Suprapubic skin (tissue), 4 donors: ENCODE results near the gene BCAN. TPM values are rescaled to one million over a fixed set of nuclear protein-coding genes. Genes with fewer than 3 reads are reported as not detected.
A peak's percentile ranks its signal among the peaks of the same experiment; 100 is the strongest.
"Not testable (repeated sequence)": the region's sequence is repeated elsewhere in the genome, so short reads cannot be mapped to it uniquely, and the experiment has no call there.

Experiments used
- DNase-seq, 2 donors: peaks; one replicate each; pipeline ENCODE4 v3.0.0-alpha.2; 2019; ENCODE audit warnings: low spot score in 2 of 2
- H3K27ac ChIP-seq: fragments of 200-600 bp; sonication (generic); one replicate; pipeline ENCODE4 v1.5.1; 2019
- H3K27me3 ChIP-seq: fragments of 200-600 bp; sonication (generic); one replicate; pipeline ENCODE4 v1.5.1; 2019
- H3K36me3 ChIP-seq: fragments of 200-600 bp; sonication (generic); one replicate; pipeline ENCODE4 v1.5.1; 2019
- H3K4me1 ChIP-seq: fragments of 200-600 bp; sonication (generic); one replicate; pipeline ENCODE4 v1.5.1; 2019
- H3K4me3 ChIP-seq: fragments of 200-600 bp; sonication (generic); one replicate; pipeline ENCODE4 v1.5.1; 2019; ENCODE audit warnings: mild to moderate bottlenecking
- H3K9me3 ChIP-seq: fragments of 200-600 bp; sonication (generic); one replicate; pipeline ENCODE4 v1.5.1; 2019
- CTCF ChIP-seq, 2 donors: fragments of 200-600 bp in 1 of 2; fragments of 450-650 bp in 1 of 2; sonication (generic) in 1 of 2; IDR thresholded peaks; one replicate each; pipeline ENCODE4 v1.5.1; 2016 to 2019; ENCODE audit warnings: antibody characterized with exemption in 2 of 2, mild to moderate bottlenecking in 1 of 2, moderate library complexity in 1 of 2
- EP300 ChIP-seq: sonication (generic); formaldehyde crosslinking; IDR thresholded peaks from one replicate; pipeline ENCODE4 v1.6.1; 2017; ENCODE audit warnings: antibody characterized with exemption
- POLR2A ChIP-seq, 2 donors: fragments of 450-650 bp; IDR thresholded peaks; one replicate each; pipeline ENCODE4 v1.6.1; 2017; ENCODE audit warnings: antibody characterized with exemption in 2 of 2, mild to moderate bottlenecking in 2 of 2, moderate library complexity in 2 of 2
- POLR2AphosphoS5 ChIP-seq, 3 donors: sonication (generic); formaldehyde crosslinking; IDR thresholded peaks; one replicate each; pipeline ENCODE4 v1.6.1; 2017; ENCODE audit warnings: antibody characterized with exemption in 3 of 3
- WGBS: methylation state at CpG from one replicate; pipeline ENCODE4 v1.1.5; 2018; 5-methylcytosine and 5-hydroxymethylcytosine counted together
- total RNA-seq, 4 donors: library from RNA; depleted of rRNA; stranded (reverse); fragments of >200 nt; gene quantifications; one replicate each; pipeline ENCODE4 v1.1.0, GENCODE V29; 2016

BCAN gene
- total RNA-seq, 4 donors from 2014 or later = 17.8 to 41.2 (median 29.4) TPM

- DNase-seq = no peak
- 41% methylated on average over 6 of the region's 6 CpGs for WGBS
- no peak overlapping the region for H3K4me3 ChIP-seq
- peaks cover 25% of the 10 kb centered on the region for H3K27me3 ChIP-seq
- no peaks in the 10 kb centered on the region for H3K36me3 ChIP-seq
- TF ChIP-seq EP300 (no peak), CTCF (IDR thresholded peaks at IDR 0.05) (peak; percentile 11 to 45)
- H3K4me1 ChIP-seq = peaks cover 6% of the 10 kb centered on the region
- H3K27ac ChIP-seq = no peak overlapping the region
- no peaks in the 10 kb centered on the region for H3K9me3 ChIP-seq
These were observed 32.9 kb upstream of the BCAN start for GRCh38 chr1:156608981-156609380.

DNA sequence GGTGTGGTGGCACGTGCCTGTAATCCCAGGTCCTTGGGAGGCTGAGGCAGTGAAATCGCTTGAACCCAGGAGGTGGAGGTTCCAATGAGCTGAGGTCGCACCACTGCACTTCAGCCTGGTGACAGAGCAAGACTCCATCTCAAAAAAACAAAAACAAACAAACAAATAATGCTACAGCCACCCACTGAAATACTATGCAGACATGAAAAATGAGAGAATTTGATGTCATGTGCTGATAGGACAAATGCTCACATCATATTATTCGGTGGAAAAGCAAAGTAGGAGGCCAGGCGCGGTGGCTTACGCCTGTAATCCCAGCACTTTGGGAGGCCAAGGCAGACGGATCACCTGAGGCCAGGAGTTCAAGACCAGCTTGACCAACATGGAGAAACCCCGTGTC is 31.8 kb upstream of the BCAN start:
- H3K4me3 ChIP-seq = not testable (repeated sequence)
- WGBS = 90% methylated on average over 9 of the region's 9 CpGs

DNA sequence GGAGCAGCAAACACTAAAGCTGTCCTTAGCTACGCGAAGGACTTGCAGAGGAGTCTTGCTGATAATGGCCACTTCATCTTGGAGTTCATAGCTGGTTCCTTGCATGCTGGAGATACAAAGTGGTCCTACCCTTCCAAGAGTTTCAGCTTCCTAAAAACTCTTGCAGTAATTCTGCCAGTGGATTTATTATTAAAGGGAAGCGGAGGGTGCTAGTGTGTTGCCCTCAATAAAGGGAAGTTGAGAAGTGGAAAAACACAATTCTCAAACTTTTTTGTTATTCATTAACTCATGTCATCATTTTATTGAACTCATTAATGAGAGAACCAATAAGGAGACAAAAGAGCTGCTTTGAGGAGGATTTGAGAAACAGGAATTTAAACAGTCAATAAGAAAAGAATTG is 29.3 kb upstream of the BCAN start:
- Histone ChIP-seq H3K4me3 (no peak overlapping the region), H3K4me1 (peaks cover 6% of the 10 kb centered on the region), H3K27me3 (peaks cover 32% of the 10 kb centered on the region), H3K9me3 (no peaks in the 10 kb centered on the region), H3K27ac (no peak overlapping the region), H3K36me3 (no peaks in the 10 kb centered on the region)
- no peak for DNase-seq
- TF ChIP-seq POLR2AphosphoS5 (IDR thresholded peaks at IDR 0.05) = no peak
- no peak for TF ChIP-seq EP300
- no peak for TF ChIP-seq CTCF (IDR thresholded peaks at IDR 0.05)
- TF ChIP-seq POLR2A (IDR thresholded peaks at IDR 0.05) = no peak
- WGBS = 46% methylated on average over 3 of the region's 3 CpGs

More for the DNA sequence above, 31.8 kb upstream of the BCAN start:
- not testable (repeated sequence) for DNase-seq, H3K9me3 ChIP-seq, H3K27ac ChIP-seq, H3K36me3 ChIP-seq, H3K4me1 ChIP-seq
- peaks cover 26% of the 10 kb centered on the region for H3K27me3 ChIP-seq

- no peak for DNase-seq
- 51% methylated on average over 4 of the region's 4 CpGs for WGBS
- H3K4me3 ChIP-seq = no peak overlapping the region
These were observed 26.0 kb upstream of the BCAN start for GRCh38 chr1:156615946-156616345.

GRCh38 chr1:156616463-156616862 is 25.5 kb upstream of the BCAN start:
- H3K27ac ChIP-seq = no peak overlapping the region
- no peaks in the 10 kb centered on the region for H3K4me1 ChIP-seq
- H3K36me3 ChIP-seq = no peaks in the 10 kb centered on the region
- peaks cover 51% of the 10 kb centered on the region for H3K27me3 ChIP-seq
- 12% methylated on average over 5 of the region's 5 CpGs for whole genome bisulfite sequencing
- no peak overlapping the region for H3K4me3 ChIP-seq
- no peak for DNase-seq
- no peaks in the 10 kb centered on the region for H3K9me3 ChIP-seq
- no peak for TF ChIP-seq POLR2AphosphoS5 (IDR thresholded peaks at IDR 0.05)
- TF ChIP-seq CTCF (IDR thresholded peaks at IDR 0.05) = no peak
- TF ChIP-seq POLR2A (IDR thresholded peaks at IDR 0.05) = no peak
- no peak for TF ChIP-seq EP300

More at GRCh38 chr1:156615946-156616345, 26.0 kb upstream of the BCAN start:
- no peaks in the 10 kb centered on the region for H3K36me3 ChIP-seq
- no peak for TF ChIP-seq POLR2AphosphoS5 (IDR thresholded peaks at IDR 0.05)
- TF ChIP-seq CTCF (IDR thresholded peaks at IDR 0.05) = no peak
- TF ChIP-seq EP300 = no peak
- TF ChIP-seq POLR2A (IDR thresholded peaks at IDR 0.05) = no peak
- no peaks in the 10 kb centered on the region for H3K9me3 ChIP-seq
- no peak overlapping the region for H3K27ac ChIP-seq
- no peaks in the 10 kb centered on the region for H3K4me1 ChIP-seq
- peaks cover 51% of the 10 kb centered on the region for H3K27me3 ChIP-seq

DNA sequence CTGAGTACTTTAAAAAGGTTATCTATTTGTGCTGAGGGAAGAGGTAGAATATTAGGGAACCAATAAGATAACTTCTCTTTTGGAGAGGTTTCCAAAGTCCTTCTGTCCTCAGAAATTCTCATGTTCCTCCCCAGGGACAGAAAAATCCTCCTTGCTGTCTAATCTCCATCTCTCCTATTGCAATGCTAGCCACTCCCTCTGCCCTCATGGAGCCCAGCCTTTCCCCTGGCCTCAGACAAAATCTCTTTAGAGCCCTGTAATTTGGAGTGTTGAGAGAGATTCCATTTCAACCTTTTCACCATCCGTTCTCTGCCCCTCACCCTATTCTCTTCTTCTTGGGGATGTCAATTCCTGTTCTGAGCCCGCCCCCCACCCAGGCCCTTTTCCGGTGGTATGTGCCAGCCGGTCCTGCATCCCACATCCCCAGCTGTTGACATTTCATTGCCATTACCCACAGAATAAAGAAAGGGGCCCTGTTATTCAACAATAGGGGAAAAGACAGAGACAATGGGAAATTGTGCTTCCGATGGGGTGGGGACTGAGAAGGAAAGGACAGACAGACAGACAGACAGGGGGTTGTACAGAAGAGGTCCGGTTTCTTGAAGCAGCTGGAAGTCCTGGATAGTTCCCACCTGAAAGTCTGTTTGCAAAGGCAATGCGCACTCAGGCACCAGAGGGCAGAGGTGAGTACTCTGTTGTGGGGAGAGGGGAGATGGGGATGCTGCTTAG is 22.9 kb upstream of the BCAN start, which contains the start of gene HAPLN2:
Gene HAPLN2, plus strand, starts transcription at position 563 of the 729 bp plus-strand sequence. CDS start 4,076 bp downstream, outside the sequence.
- H3K9me3 ChIP-seq = no peaks in the 10 kb centered on the region
- H3K27me3 ChIP-seq = peaks cover 64% of the 10 kb centered on the region
- TF ChIP-seq POLR2AphosphoS5 (IDR thresholded peaks at IDR 0.05) (no peak), CTCF (IDR thresholded peaks at IDR 0.05) (peak in 1 of 2 donors; percentile 22)
- no peak for DNase-seq
- peaks cover 4% of the 10 kb centered on the region for H3K4me1 ChIP-seq
- no peak within 1 kb of the TSS for H3K4me3 ChIP-seq
- no peak within 1 kb of the TSS for H3K27ac ChIP-seq
- no peaks in the 10 kb centered on the region for H3K36me3 ChIP-seq
- WGBS = 8% methylated on average over 7 of the region's 7 CpGs
